HL-60/S4 treated with retinoic acid at 250 ng/mL for 4 days and 3 days (cell line): Measurements from ENCODE around the gene C2orf15.
"Not testable (repeated sequence)": the region's sequence is repeated elsewhere in the genome, so short reads cannot be mapped to it uniquely, and the experiment has no call there.

ENCODE experiments used
- in situ Hi-C: fragments of 300-500 bp; cut with MboI; formaldehyde crosslinking; loops from 2 replicates; pipeline ENCODE4 v1.7.0; 2022; ENCODE audit warnings: low sequenced_read_pairs

Gene C2orf15

DNA sequence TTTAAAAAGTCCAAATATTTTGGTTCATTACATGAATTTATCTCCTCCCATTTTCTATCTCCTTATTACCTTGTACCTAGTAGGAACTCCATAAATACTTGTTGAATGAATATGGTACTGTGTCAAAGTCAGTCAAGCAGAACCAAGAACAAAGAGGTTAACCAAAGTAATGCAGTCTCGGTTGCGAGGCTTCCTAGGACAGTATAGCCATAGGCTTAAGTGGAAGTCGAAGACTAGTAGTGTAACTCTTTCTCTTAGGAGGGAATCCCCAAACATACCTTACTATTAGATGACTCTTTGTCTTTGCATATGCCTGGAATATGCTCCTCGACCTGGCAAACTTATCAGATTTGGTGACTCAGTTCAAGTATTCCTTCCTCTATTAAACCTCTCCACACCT, 18.1 kb downstream of the C2orf15 start:
- in situ Hi-C loops, result no loop called here

DNA sequence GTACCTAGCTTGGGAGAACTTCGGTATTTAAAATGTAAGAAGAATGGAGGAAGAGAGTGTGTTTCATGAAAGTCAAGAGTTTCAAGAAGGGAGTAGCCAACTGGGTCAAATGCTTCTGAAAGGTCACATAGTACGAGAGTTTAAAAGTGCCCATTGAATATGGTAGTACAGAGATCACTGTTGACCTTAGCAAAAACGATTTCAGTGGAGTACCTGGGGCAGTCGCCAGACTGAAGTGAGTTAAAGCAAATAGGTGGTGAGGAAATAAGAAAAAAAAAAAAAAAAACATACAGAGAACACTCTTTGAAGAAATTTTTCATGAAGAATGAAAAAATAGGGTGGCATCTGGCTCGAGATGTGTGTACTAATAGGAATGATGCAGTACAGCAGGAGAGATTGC, 24.7 kb downstream of the C2orf15 start:
- in situ Hi-C loops, result no loop called here

GRCh38 chr2:99169534-99169933, 28.0 kb downstream of the C2orf15 start:
- in situ Hi-C loops, result no loop called here

- in situ Hi-C loops, result no loop called here
Observed at GRCh38 chr2:99171377-99172140, 30.1 kb downstream of the C2orf15 start.

- in situ Hi-C loops, result no loop called here
Observed at GRCh38 chr2:99180755-99181623, 39.5 kb downstream of the C2orf15 start, which contains the start of the genes MITD1 and MRPL30. TSS of gene MITD1 (minus strand) at chr2:99181058. CDS start at chr2:99180981, 77 bp downstream. TSS of gene MRPL30 (plus strand) at chr2:99181184. CDS start at chr2:99186204, 5,020 bp downstream.

- in situ Hi-C loops, result no loop called here
Observed at GRCh38 chr2:99181624-99182000, 40.1 kb downstream of the C2orf15 start.

GRCh38 chr2:99183025-99183424, 41.5 kb downstream of the C2orf15 start:
- in situ Hi-C loops, result no loop called here

DNA sequence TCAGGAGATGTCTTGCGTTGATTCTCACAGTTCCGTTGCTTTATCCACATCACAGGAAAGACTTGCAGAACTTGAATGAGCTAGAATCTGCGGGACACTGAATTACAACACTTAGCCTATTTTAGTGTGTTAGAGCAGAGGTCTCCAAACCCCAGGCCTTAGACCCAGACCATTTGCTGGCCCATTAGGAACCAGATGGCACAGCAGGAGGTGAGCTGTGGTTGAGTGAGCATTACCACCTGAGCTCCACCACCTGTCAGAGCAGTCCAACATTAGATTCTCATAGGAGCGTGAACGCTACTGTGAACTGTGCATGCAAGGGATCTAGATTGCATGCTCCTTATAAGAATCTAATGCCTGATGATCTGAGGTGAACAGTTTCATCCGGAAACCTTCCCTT, 43.3 kb downstream of the C2orf15 start:
- in situ Hi-C loops, result no loop called here

- in situ Hi-C loops, result no loop called here
Observed at GRCh38 chr2:99187011-99187410, 45.5 kb downstream of the C2orf15 start.

DNA sequence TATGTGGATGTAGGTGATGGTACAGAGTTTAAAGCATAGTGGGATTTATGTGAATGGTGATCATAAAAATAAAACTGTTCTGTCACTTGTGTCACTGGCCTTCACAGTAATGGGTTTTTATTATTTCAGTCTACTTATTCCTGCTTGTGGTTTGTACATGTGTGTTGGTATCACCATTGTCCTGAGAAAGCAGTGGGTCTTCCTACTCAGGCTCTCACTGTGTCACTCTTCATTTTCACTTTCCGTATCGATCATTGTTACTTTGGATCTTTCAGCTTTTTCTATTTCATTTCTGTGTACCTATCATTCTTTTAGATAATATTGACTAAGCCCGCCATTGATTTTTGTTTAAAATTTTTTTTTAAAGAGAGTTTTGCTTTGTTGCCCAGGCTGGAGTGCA, 46.9 kb downstream of the C2orf15 start:
- in situ Hi-C loops, result no loop called here

DNA sequence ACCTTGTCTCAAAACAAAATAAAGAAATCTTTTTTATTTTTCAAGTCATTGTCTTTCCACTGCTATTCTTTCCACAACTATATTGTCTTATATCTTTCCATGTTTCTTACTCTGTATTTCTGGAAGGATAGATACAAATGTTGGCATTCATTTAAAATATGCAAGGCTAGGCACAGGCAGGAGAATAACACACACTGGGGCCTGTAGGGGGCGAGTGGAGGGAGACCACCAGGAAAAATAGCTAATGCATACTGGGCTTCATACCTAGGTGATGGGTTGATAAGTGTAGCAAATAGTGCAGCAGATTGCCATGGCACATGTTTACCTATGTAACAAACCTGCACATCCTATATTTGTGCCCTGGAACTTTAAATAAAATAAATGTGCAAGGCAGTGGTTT, 49.0 kb downstream of the C2orf15 start:
- in situ Hi-C loops, result no loop called here

DNA sequence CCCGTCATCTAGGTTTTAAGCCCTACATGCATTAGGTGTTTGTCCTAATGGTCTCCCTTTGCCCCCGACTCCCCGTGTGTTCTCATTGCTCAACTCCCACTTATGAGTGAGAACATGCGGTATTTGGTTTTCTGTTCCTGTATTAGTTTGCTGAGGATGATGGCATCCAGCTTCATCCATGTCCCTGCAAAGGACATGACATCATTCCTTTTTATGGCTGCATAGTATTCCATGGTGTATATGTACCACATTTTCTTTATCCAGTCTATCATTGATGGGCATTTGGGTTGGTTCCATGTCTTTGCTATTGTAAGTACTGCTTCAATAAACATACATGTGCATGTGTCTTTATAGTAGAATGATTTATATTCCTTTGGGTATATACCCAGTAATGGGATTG, 50.9 kb downstream of the C2orf15 start:
- in situ Hi-C loops, result not testable (repeated sequence)

GRCh38 chr2:99198103-99198841, 56.8 kb downstream of the C2orf15 start:
- in situ Hi-C loops, result no loop called here

DNA sequence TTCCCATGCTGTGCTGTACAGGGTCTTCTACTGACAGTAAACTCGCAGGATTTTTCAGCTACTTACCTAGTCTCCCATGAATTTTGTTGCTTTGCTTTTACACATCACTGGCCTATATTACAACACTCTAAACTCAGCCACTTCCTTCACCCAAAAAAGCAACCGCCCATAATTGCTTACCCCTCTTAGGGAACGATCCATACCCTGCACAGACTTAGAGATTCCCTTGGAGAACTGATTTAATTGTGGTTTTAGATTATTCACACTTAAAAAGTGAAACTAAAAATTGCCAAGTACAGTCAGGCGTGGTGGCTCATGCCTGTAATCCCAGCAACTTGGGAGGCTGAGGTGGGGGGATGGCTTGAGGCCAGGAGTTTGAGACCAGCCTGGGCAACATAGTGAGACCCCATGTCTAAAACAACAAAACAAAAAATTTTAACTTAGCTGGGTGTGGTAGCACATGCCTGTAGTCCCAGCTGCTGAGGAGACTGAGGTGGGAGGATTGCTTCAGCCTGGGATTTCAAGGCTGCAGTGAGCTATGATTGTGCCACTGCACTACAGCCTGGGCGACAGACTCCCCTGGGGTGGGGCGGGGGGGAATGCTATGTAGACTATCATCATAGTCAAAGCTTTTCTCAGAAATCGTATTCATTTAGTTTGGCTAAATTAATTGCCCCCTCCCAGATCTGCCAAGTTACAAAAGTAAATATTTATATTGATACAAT, 58.7 kb downstream of the C2orf15 start:
- in situ Hi-C loops, result no loop called here
